ENCODE measurements around the gene HEXD.

DNA sequence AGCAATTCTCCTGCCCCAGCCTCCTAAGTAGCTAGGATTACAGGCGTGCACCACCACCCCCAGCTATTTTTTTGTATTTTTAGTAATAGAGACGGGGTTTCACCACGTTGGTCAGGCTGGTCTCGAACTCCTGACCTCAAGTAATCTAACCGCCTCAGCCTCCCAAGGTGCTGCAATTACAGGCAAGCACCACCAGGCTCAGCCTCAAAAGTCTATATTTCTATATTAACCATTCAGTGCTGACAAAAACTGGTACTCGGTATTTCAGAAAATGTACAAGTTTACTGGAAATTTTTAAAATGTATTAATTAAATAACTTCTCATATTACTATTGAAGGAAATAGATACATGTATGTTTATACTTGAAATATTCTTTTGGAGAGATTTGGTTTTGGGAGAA lies 1.4 kb upstream of the HEXD start:
- TF ChIP-seq, protein P1, sequence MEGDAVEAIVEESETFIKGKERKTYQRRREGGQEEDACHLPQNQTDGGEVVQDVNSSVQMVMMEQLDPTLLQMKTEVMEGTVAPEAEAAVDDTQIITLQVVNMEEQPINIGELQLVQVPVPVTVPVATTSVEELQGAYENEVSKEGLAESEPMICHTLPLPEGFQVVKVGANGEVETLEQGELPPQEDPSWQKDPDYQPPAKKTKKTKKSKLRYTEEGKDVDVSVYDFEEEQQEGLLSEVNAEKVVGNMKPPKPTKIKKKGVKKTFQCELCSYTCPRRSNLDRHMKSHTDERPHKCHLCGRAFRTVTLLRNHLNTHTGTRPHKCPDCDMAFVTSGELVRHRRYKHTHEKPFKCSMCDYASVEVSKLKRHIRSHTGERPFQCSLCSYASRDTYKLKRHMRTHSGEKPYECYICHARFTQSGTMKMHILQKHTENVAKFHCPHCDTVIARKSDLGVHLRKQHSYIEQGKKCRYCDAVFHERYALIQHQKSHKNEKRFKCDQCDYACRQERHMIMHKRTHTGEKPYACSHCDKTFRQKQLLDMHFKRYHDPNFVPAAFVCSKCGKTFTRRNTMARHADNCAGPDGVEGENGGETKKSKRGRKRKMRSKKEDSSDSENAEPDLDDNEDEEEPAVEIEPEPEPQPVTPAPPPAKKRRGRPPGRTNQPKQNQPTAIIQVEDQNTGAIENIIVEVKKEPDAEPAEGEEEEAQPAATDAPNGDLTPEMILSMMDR (IDR thresholded peaks at IDR 0.05), result no peak
- no peak for TF ChIP-seq POLR2AphosphoS5 (IDR thresholded peaks at IDR 0.05; ENCODE audit: insufficient read depth in 1 of 2, low read depth in 1 of 2)

Data from vagina (tissue), 2 donors.